ENCODE results near the gene ADAP1. TPM values are rescaled to one million over a fixed set of nuclear protein-coding genes. Genes with fewer than 3 reads are reported as not detected.

ADAP1 gene
- total and polyA plus RNA-seq, 2 of the 13 experiments (the other 11 are each of a cell fraction or from before 2014, with no cell fraction given), result 10.5 to 24.6 TPM

- TF ChIP-seq MAX (IDR thresholded peaks at IDR 0.05), result peak; percentile 54
- 0 out of 2 replicates have a peak, but pooled peaks have one; percentile 0 for TF ChIP-seq ZBTB3 (CRISPR knock-in tag; IDR thresholded peaks at IDR 0.05; ENCODE audit: borderline replicate concordance, low read depth)
- no peak for TF ChIP-seq ARID3A (IDR thresholded peaks at IDR 0.05; ENCODE audit: low read depth, low read length)
- TF ChIP-seq ZNF329 (CRISPR knock-in tag; IDR thresholded peaks at IDR 0.05; ENCODE audit: low read depth), result no peak
- no peak for TF ChIP-seq ZBTB44 (CRISPR knock-in tag; IDR thresholded peaks at IDR 0.05)
- no peak; the same call in 1 of the 2 replicates for TF ChIP-seq SALL2 (CRISPR knock-in tag; IDR thresholded peaks at IDR 0.05)
- TF ChIP-seq NR1H2 (CRISPR knock-in tag; IDR thresholded peaks at IDR 0.05; ENCODE audit: borderline replicate concordance, low read depth), result no peak
- no peak for TF ChIP-seq HINFP (CRISPR knock-in tag; IDR thresholded peaks at IDR 0.05; ENCODE audit: low read depth)
- no peak for TF ChIP-seq MXD4 (CRISPR knock-in tag; IDR thresholded peaks at IDR 0.05)
- TF ChIP-seq SSRP1 (CRISPR knock-in tag; IDR thresholded peaks at IDR 0.05), result no peak
- TF ChIP-seq ZSCAN5A (CRISPR knock-in tag; IDR thresholded peaks at IDR 0.05; ENCODE audit: borderline replicate concordance), result peak; percentile 54; the same call in 1 of the 2 replicates
- TF ChIP-seq TBX2 (CRISPR knock-in tag; IDR thresholded peaks at IDR 0.05; ENCODE audit: borderline replicate concordance), result 0 out of 2 replicates have a peak, but pooled peaks have one; percentile 21
- TF ChIP-seq HNF4G (IDR thresholded peaks at IDR 0.05; ENCODE audit: borderline replicate concordance, low read depth, low read length), result no peak
- TF ChIP-seq HNF4G (CRISPR knock-in tag; IDR thresholded peaks at IDR 0.05; ENCODE audit: borderline replicate concordance, low read depth), result no peak
- no peak for TF ChIP-seq ZSCAN22 (CRISPR knock-in tag; IDR thresholded peaks at IDR 0.05)
- no peak for TF ChIP-seq SIN3B (IDR thresholded peaks at IDR 0.05; ENCODE audit: low read length)
- TF ChIP-seq SMYD3 (CRISPR knock-in tag; IDR thresholded peaks at IDR 0.05), result peak; percentile 48; the same call in 1 of the 2 replicates
- peak; percentile 48 for TF ChIP-seq PATZ1 (CRISPR knock-in tag; IDR thresholded peaks at IDR 0.05)
- no peak for TF ChIP-seq CBX2 (IDR thresholded peaks at IDR 0.05; ENCODE audit: low read depth, low read length)
- no peak for TF ChIP-seq CBX2 (CRISPR knock-in tag; IDR thresholded peaks at IDR 0.05; ENCODE audit: low read depth)
Observed at GRCh38 chr7:991729-992656, 37.5 kb upstream of the ADAP1 start (continued).
